ENCODE data around the gene CD200R1L.

The CD200R1L gene

GRCh38 chr3:112786002-112786590 is 60.6 kb downstream of the CD200R1L start:
- DNase-seq = no peak

- no peak for DNase-seq
Measured at GRCh38 chr3:112785321-112786001, 61.2 kb downstream of the CD200R1L start.

GRCh38 chr3:112782491-112782890 is 64.2 kb downstream of the CD200R1L start:
- DNase-seq = no peak

- DNase-seq = no peak
Measured at GRCh38 chr3:112781599-112781998, 65.1 kb downstream of the CD200R1L start.

- DNase-seq = no peak
Measured at GRCh38 chr3:112779558-112780480, 66.8 kb downstream of the CD200R1L start.

- DNase-seq = no peak
Measured at GRCh38 chr3:112779011-112779410, 67.7 kb downstream of the CD200R1L start.

GRCh38 chr3:112778353-112778948 is 68.2 kb downstream of the CD200R1L start:
- no peak for DNase-seq

- no peak for DNase-seq
Measured at GRCh38 chr3:112777811-112778210, 68.9 kb downstream of the CD200R1L start.

- DNase-seq = no peak
Measured at GRCh38 chr3:112776836-112777235, 69.8 kb downstream of the CD200R1L start.

- no peak for DNase-seq
Measured at GRCh38 chr3:112776000-112776399, 70.7 kb downstream of the CD200R1L start.

- DNase-seq = no peak
Measured at GRCh38 chr3:112775011-112775742, 71.5 kb downstream of the CD200R1L start.

- no peak for DNase-seq
Measured at GRCh38 chr3:112774293-112774926, 72.3 kb downstream of the CD200R1L start.

GRCh38 chr3:112773864-112774263 is 72.8 kb downstream of the CD200R1L start:
- DNase-seq = no peak

GRCh38 chr3:112770951-112771350 is 75.7 kb downstream of the CD200R1L start:
- no peak for DNase-seq

GRCh38 chr3:112770032-112770626 is 76.5 kb downstream of the CD200R1L start:
- no peak for DNase-seq

- no peak for DNase-seq
Measured at GRCh38 chr3:112769286-112769978, 77.2 kb downstream of the CD200R1L start.

GRCh38 chr3:112767777-112768176 is 78.9 kb downstream of the CD200R1L start:
- DNase-seq = no peak

GRCh38 chr3:112767177-112767576 is 79.5 kb downstream of the CD200R1L start:
- no peak for DNase-seq
